Osteoblast (primary cell): ENCODE data around the gene SEMA3B. TPM values are rescaled to one million over a fixed set of nuclear protein-coding genes. Genes with fewer than 3 reads are reported as not detected.

Experiments
- DNase-seq: peaks from one replicate; pipeline ENCODE4 v3.0.0; 2011; ENCODE audit warnings: low spot score, mixed read lengths; ENCODE audit not compliant: insufficient read length; ENCODE audit errors: missing footprints
- H2AFZ ChIP-seq: 2 replicates; pipeline ENCODE4 v1.6.0; 2011; ENCODE audit warnings: mild to moderate bottlenecking, low read length
- H3K27ac ChIP-seq: 2 replicates; pipeline ENCODE4 v1.5.1; 2011; ENCODE audit warnings: mild to moderate bottlenecking, low read depth, low read length, moderate library complexity
- H3K27me3 ChIP-seq: 2 replicates; pipeline ENCODE4 v1.6.0; 2012; ENCODE audit warnings: mild to moderate bottlenecking, control low read depth, inconsistent platforms, low read length, moderate library complexity; ENCODE audit not compliant: insufficient read depth
- H3K36me3 ChIP-seq: 2 replicates; pipeline ENCODE4 v1.5.1; 2011; ENCODE audit warnings: mild to moderate bottlenecking, low read length, control low read depth, moderate library complexity; ENCODE audit not compliant: insufficient read depth
- H3K4me1 ChIP-seq: 2 replicates; pipeline ENCODE4 v1.5.1; 2011; ENCODE audit warnings: mild to moderate bottlenecking, low read length, control low read depth, moderate library complexity; ENCODE audit not compliant: insufficient read depth
- H3K4me2 ChIP-seq: 2 replicates; pipeline ENCODE4 v1.6.0; 2011; ENCODE audit warnings: mild to moderate bottlenecking, low read length; ENCODE audit not compliant: insufficient read depth
- H3K4me3 ChIP-seq: fragments of 200-600 bp; sonication (generic); 3 replicates; pipeline ENCODE4 v1.5.1; 2012; ENCODE audit warnings: mild to moderate bottlenecking, low read length, inconsistent platforms; ENCODE audit not compliant: insufficient read depth
- H3K79me2 ChIP-seq: 2 replicates; pipeline ENCODE4 v1.6.0; 2012; ENCODE audit warnings: mild to moderate bottlenecking, low read length, control low read depth, inconsistent platforms; ENCODE audit not compliant: insufficient read depth
- H3K9me3 ChIP-seq: 2 replicates; pipeline ENCODE4 v1.5.1; 2011; ENCODE audit warnings: low read depth, low read length, control low read depth
- H4K20me1 ChIP-seq: 2 replicates; pipeline ENCODE4 v1.6.0; 2012; ENCODE audit warnings: mild to moderate bottlenecking, low read length, control low read depth; ENCODE audit not compliant: insufficient read depth
- total RNA-seq: library from RNA; depleted of rRNA; stranded (reverse); fragments of >200 nt; gene quantifications from 2 replicates; pipeline ENCODE4 v1.2.3, GENCODE V29; 2012
- TF ChIP-seq, protein P1 (sequence below): IDR thresholded peaks from 2 replicates; pipeline ENCODE4 v1.5.1; 2011; ENCODE audit warnings: mild to moderate bottlenecking, low read depth, low read length, moderate library complexity; ENCODE audit errors: extremely low read depth

Gene SEMA3B
- total RNA-seq, 1 donor: 10.1 TPM

DNA sequence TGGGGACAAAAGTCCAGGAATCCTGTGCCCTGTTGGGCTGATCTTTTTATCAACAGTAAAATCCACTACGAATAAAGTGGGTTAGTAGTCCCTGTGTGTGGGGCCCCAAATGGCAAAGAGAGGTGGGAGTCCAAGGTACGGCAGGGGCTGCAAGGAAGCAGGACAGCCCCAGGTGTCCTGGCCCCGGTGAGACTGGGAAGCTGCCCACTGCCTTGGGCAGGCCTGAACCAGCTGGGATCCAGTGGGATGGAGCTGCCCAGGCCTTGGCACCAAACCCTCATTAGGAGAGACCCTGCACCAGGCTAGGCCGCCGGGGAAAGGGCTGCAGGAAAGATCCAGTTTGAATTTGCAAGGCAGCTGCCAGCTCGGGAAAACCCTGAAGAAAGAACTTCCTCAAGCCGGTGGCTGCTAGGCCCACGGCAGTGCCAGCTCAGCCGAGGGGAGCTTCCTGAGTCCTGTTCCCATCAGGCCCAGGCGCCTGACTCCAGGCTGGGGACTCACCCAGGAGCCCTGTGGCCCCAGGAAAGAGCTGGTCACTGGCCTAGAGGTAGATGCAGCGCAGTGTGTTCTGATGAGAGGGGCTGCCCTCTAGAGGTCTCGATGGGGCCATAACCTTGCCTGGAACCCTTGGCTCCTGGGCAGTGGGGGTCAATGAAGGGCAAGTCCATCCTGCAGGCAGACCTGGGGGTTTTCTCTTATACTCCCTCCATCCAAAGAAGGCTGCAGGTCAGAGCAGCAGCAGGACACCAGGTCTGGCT lies 47.4 kb upstream of the SEMA3B start:
- no peaks in the 10 kb centered on the region for H4K20me1 ChIP-seq
- TF ChIP-seq, protein P1, sequence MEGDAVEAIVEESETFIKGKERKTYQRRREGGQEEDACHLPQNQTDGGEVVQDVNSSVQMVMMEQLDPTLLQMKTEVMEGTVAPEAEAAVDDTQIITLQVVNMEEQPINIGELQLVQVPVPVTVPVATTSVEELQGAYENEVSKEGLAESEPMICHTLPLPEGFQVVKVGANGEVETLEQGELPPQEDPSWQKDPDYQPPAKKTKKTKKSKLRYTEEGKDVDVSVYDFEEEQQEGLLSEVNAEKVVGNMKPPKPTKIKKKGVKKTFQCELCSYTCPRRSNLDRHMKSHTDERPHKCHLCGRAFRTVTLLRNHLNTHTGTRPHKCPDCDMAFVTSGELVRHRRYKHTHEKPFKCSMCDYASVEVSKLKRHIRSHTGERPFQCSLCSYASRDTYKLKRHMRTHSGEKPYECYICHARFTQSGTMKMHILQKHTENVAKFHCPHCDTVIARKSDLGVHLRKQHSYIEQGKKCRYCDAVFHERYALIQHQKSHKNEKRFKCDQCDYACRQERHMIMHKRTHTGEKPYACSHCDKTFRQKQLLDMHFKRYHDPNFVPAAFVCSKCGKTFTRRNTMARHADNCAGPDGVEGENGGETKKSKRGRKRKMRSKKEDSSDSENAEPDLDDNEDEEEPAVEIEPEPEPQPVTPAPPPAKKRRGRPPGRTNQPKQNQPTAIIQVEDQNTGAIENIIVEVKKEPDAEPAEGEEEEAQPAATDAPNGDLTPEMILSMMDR: no peak
- no peaks in the 10 kb centered on the region for H3K79me2 ChIP-seq
- H3K4me2 ChIP-seq: no peak overlapping the region
- DNase-seq: peak; percentile 77
- H3K36me3 ChIP-seq: no peaks in the 10 kb centered on the region
- H3K27me3 ChIP-seq: peaks cover 11% of the 10 kb centered on the region
- no peak overlapping the region for H3K4me3 ChIP-seq
- H3K9me3 ChIP-seq: no peaks in the 10 kb centered on the region
- peaks cover 5% of the 10 kb centered on the region for H3K4me1 ChIP-seq
- no peak overlapping the region for H3K27ac ChIP-seq
- no peak overlapping the region for H2AFZ ChIP-seq

- TF ChIP-seq, protein P1: no peak
- H3K9me3 ChIP-seq: no peaks in the 10 kb centered on the region
- H3K4me2 ChIP-seq: no peak overlapping the region
- H3K27me3 ChIP-seq: peaks cover 11% of the 10 kb centered on the region
- no peaks in the 10 kb centered on the region for H4K20me1 ChIP-seq
- no peak overlapping the region for H2AFZ ChIP-seq
- DNase-seq: peak; percentile 44
- H3K27ac ChIP-seq: no peak overlapping the region
- no peaks in the 10 kb centered on the region for H3K36me3 ChIP-seq
- H3K4me3 ChIP-seq: no peak overlapping the region
- H3K79me2 ChIP-seq: no peaks in the 10 kb centered on the region
- H3K4me1 ChIP-seq: peaks cover 9% of the 10 kb centered on the region
Observed at GRCh38 chr3:50222169-50222528, 46.8 kb upstream of the SEMA3B start.

DNA sequence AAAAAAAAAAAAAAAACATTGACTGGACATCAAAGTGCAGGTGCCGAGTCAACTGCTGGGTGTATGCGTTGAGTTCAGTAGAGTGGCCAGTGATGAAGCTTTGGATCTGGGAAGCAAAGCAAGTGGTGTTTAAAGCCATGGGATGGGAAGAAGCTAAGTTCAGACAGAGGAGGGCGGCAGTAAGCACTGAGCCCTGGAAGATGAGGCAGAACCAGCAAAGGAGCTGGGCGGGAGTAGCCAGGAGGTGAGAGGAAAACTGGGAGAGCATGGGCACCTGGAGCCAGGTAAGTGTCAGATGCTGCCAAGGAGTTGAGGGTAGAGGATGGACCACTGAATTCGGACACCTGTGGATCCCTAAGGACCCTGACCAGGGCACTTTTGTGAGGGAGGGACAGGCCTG lies 44.3 kb upstream of the SEMA3B start:
- DNase-seq: no peak
- Histone ChIP-seq H3K36me3 (no peaks in the 10 kb centered on the region), H3K27ac (no peak overlapping the region), H3K27me3 (peaks cover 11% of the 10 kb centered on the region), H2AFZ (no peak overlapping the region), H4K20me1 (no peaks in the 10 kb centered on the region), H3K4me3 (no peak overlapping the region), H3K9me3 (no peaks in the 10 kb centered on the region), H3K79me2 (no peaks in the 10 kb centered on the region), H3K4me2 (no peak overlapping the region), H3K4me1 (peaks cover 15% of the 10 kb centered on the region)
- TF ChIP-seq, protein P1: no peak

DNA sequence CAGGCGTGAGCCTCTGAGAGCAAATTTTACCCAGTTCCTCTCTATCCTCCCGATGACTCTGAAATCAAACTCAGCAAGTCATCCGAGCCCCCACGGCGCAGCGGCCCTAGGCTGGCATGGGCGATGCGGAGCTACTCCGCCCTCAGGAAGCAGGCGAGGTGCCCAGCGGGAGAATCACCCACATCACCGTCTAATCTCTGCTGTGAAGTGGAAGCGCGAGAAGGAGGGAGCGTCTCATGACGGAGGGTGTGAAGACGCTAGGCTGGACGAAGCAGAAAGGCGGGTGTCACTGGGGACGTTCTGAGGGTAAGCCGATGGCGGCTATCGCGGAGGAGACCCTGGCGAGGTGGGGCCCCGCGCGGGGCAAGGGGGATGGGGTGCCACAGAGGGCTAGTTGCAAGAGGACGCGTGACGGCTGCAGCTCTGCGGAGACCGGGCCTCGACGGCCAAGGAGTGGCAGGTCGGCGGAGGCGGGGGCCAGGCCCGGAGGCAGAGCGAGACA lies 42.0 kb upstream of the SEMA3B start:
- Histone ChIP-seq H3K9me3 (no peaks in the 10 kb centered on the region), H3K27ac (peak overlapping the region; percentile 41), H3K4me3 (peak overlapping the region; percentile 81), H4K20me1 (no peaks in the 10 kb centered on the region), H3K79me2 (no peaks in the 10 kb centered on the region), H3K4me2 (peak overlapping the region; percentile 89), H3K27me3 (peaks cover 11% of the 10 kb centered on the region), H3K4me1 (peaks cover 21% of the 10 kb centered on the region), H3K36me3 (no peaks in the 10 kb centered on the region), H2AFZ (peak overlapping the region; percentile 97)
- DNase-seq: peak; percentile 92
- TF ChIP-seq, protein P1: no peak
